Bronchial epithelial cell (primary cell): ENCODE results near the gene EPHA10. TPM values are rescaled to one million over a fixed set of nuclear protein-coding genes. Genes with fewer than 3 reads are reported as not detected.

Source experiments
- DNase-seq: peaks from one replicate; pipeline ENCODE4 v3.0.0-alpha.2; 2010; ENCODE audit warnings: low read depth
- FAIRE-seq: peaks from 2 replicates; lab custom pipeline; 2011; peaks lifted over from hg19 to GRCh38; lab: Jason Lieb, UNC
- H3K27me3 ChIP-seq: 2 replicates; pipeline ENCODE4 v1.5.1; 2011; ENCODE audit warnings: low read length; ENCODE audit not compliant: control insufficient read depth, insufficient read depth
- H3K36me3 ChIP-seq: 2 replicates; pipeline ENCODE4 v1.5.1; 2011; ENCODE audit warnings: low read length; ENCODE audit not compliant: control insufficient read depth, insufficient read depth
- H3K4me3 ChIP-seq: 2 replicates; pipeline ENCODE4 v1.5.1; 2011; ENCODE audit warnings: mild to moderate bottlenecking, low read depth, low read length, control low read depth
- CTCF ChIP-seq: IDR thresholded peaks from 2 replicates; pipeline ENCODE4 v1.5.1; 2011; ENCODE audit warnings: mild to moderate bottlenecking, moderate library complexity, low read length, control low read depth, inconsistent platforms; ENCODE audit not compliant: insufficient read depth, severe bottlenecking
- total RNA-seq: library from RNA; depleted of rRNA; stranded (reverse); fragments of >200 nt; gene quantifications from 2 replicates; pipeline ENCODE4 v1.2.1, GENCODE V29; 2014

Gene EPHA10
- total RNA-seq, 1 donor from 2014 or later, result 0.26 TPM

DNA sequence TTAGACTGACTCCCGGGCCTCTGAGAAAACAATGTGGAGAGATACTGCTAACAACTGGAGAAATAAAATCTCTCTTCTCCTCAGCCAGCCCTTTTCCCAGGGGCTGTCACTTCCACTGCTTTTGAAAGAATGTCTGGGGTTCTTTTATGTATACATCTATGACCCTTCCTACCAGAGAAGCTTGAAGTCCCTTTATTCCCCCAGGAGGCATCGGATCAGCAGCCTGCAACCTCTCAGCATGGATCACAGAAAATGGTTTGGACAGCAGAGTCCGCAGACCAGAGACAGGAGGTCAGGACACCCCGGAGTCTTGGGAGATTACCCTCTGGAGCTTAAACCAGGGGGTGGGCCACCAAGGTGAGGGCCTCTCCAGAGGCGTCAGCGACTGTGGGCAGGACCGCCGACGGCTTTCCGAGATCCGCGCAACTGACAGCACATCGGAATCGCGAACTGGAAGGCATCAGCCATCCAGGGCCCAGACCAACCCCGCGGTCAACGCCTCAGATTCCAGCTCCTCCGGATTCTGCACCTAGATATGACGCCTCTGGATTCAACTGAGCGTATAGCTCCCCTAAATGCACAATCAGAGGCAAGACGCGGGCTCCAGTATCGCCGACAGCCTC is 1.0 kb downstream of the EPHA10 start:
- no peak for FAIRE-seq
- no peak for TF ChIP-seq CTCF
- H3K4me3 ChIP-seq, result no peak overlapping the region
- peaks cover 31% of the 10 kb centered on the region for H3K27me3 ChIP-seq
- DNase-seq, result no peak
- H3K36me3 ChIP-seq, result no peaks in the 10 kb centered on the region

DNA sequence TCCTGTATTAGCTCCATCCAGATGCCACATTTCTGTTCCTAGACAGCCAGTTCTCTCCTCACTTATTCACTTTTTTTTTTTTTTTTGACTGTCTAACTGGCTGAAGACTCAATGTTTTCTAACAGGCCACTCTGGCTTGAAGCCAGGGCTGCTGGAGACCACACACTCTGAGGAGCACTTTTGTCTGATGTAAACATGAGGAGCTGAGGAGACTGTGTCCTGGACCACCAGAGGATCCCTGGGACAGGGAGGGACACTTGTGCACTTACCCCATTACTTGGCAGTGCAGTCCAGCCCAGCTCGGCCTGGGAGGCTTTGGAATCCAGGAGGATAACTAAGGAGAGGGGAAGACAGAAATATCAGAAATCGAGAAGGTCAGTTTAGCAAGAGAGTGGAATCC is 2.4 kb downstream of the EPHA10 start:
- Histone ChIP-seq H3K27me3 (peaks cover 32% of the 10 kb centered on the region), H3K4me3 (no peak overlapping the region), H3K36me3 (no peaks in the 10 kb centered on the region)
- FAIRE-seq (no peak), DNase-seq (no peak)
- no peak for TF ChIP-seq CTCF

GRCh38 chr1:37761416-37762095 is 3.4 kb downstream of the EPHA10 start:
- Histone ChIP-seq H3K36me3 (no peaks in the 10 kb centered on the region), H3K27me3 (peaks cover 34% of the 10 kb centered on the region), H3K4me3 (no peak overlapping the region)
- FAIRE-seq (no peak), DNase-seq (no peak)
- TF ChIP-seq CTCF, result no peak

- no peak for FAIRE-seq
- Histone ChIP-seq H3K4me3 (no peak overlapping the region), H3K36me3 (no peaks in the 10 kb centered on the region), H3K27me3 (peaks cover 19% of the 10 kb centered on the region)
- no peak for TF ChIP-seq CTCF
- no peak for DNase-seq
Measured at GRCh38 chr1:37759451-37759850, 5.5 kb downstream of the EPHA10 start.

DNA sequence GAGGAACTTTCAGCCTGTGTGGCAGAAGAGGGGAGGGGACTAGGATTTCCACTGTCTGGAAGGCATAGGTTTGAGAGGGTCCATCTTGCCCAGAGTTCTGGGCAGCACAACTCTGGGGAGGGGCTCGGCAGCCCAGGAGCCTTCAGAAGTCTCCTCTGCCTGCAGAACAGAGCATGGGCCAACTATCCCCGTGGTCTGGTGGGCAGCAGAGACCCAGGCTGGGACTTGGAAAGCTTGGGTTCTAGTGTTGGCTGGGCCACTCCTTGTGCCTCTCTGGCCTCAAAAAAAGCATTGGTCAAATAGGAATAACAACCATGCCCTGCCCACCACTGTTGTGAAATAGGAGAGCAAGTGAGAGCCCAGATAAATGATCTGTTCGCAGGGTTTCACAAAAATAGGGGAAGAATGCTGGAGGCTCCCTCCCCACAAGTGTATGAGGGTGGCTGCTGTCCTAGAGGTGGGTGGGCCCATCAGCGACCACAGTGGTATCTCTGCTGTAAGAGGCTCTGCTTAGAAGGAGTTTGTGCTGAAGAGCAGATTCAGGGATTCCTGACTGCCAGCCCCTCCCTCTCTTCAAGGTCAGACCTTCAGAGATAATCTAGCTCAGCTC is 8.9 kb downstream of the EPHA10 start:
- DNase-seq (no peak), FAIRE-seq (no peak)
- Histone ChIP-seq H3K27me3 (peaks cover 25% of the 10 kb centered on the region), H3K36me3 (no peaks in the 10 kb centered on the region), H3K4me3 (no peak overlapping the region)
- no peak for TF ChIP-seq CTCF
